Dermis microvascular lymphatic vessel endothelial cell (primary cell): Measurements from ENCODE around the gene CLCNKA. TPM values are rescaled to one million over a fixed set of nuclear protein-coding genes. Genes with fewer than 3 reads are reported as not detected.

Source experiments
- DNase-seq, 2 donors: peaks; one replicate each; pipeline versions ENCODE4 v3.0.0 to v3.0.0-alpha.2; 2010; ENCODE audit warnings: low read depth in 2 of 2
- total RNA-seq: library from RNA; depleted of rRNA; stranded (reverse); fragments of >200 nt; gene quantifications from 2 replicates; pipeline ENCODE4 v1.2.1, GENCODE V29; 2014

The CLCNKA gene
- total RNA-seq, 1 donor from 2014 or later = not detected

DNA sequence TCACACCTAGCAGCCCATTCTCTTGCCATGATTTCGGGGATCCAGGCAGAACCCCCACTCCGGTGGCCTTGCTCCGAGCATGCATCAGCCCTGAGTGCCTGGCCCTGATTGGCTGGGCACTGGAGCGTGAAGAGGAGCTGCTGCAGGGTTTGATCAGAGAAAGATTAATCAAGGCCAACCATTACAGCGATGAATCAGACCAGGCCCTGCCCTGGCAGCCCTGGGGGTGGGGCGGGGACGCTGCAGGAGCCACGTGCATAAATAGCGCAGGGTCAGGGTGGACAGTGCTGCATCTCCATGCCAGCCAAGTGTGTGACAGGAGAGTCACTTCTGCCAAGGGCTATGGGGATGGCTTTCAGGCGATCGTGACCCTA, 55.0 kb downstream of the CLCNKA start:
- no peak for DNase-seq

DNA sequence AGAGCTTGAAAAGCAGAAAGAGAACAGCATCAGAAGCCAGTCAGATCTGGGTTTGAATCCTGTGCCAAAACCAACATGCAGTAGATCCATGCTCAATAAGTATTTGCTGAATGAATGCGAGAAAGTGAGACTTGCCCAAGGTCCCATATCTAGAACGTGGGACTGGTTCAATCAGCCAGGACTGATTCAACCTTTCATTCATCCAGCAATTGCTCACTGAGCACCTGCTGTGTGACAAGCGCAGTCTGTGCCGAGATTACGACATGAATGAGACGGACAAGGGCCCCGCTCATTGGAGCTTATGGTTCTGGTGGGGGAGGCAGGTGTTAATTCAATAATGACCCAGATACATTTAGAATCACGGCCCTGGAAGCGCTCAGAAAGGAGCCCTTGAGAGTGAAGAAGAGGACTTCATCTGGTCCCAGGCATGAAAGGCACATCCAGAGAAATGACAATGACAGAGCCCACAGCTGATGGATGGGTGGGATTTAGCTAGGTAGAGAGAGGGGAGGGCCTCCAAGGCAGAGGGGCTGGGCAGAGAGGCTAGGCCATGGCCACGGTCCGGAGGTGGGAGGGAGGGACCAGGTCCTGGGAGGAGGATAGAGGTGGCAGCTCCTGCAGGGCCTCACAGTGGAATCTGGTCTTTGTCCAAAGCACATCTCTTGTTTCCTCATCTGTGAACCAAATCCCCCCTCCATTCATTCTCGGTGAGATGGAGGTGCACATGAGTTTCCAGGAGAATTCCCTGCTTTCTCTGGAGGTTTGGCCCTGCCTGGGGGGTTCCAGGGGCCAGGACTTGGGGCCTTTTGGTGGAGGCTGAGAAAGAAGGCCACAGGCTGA, 55.8 kb downstream of the CLCNKA start:
- DNase-seq = no peak

DNA sequence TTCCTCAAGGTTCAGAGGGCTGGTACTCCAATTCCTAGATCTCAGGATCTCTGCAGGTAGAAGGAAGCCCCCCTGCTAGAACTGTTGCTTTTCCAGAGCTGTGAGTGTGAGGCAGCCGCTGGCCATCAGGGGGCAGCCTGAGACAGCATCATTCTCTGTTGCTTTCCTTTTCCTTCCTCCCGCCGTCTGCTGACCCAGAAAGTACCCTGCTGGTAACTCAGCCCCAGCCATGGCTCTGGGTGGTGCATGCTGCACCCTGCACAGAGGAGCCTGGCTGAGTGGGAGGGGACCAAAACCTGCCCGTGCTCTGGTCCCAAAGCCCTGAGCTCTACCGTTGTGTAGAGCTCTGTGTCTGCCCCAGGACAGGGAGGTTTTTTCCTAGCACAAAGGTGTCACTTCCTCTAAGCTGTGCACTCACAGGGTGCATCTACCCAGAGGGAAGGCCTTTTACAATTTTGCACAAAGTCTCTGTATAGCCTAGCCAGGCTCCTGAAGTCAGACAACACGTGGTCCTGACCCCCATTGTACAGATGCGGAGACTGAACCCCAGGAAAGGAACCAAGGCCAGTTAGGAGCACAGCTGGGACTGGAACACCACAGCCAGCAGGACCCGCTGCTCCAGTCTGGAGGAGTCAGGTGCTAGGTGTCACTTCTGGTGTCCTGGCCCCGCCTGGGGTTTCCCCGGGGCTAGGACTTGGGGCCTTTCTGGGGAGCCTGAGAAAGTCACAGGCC, 57.3 kb downstream of the CLCNKA start:
- DNase-seq = peak; percentile 46 to 75

DNA sequence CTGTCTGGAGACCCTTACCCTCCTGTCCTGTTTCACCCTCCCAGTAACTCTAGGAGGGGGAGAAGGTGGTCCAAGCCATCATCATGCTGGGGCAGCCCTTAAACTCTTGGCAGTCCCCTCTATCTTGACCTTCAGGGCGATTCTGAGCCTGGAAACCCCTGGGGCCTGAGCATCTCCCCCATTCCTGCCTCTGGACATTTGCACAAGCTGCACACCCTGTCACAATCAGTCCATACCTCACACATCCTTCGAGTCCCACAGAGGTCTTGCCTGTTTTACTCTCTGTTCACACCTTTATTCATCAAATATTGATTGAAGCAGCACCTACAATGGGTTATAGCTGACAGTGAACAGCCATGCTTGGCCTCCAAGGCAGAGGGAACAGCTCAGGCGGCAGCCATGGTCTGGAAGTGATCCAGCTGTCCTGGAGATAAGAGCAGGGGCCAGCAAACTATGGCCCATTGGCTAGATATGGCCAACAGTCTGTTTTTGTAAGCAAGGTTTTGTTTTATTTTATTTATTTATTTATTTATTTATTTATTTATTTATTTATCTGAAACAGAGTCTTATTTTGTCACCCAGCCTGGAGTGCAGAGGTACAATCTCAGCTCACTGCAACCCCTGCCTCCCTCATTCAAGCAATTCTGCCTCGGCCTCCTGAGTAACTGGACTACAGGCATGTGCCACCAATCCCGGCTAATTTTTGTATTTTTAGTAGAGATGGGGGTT, 58.8 kb downstream of the CLCNKA start:
- DNase-seq = no peak

GRCh38 chr1:16081636-16082035, 59.8 kb downstream of the CLCNKA start:
- no peak for DNase-seq

DNA sequence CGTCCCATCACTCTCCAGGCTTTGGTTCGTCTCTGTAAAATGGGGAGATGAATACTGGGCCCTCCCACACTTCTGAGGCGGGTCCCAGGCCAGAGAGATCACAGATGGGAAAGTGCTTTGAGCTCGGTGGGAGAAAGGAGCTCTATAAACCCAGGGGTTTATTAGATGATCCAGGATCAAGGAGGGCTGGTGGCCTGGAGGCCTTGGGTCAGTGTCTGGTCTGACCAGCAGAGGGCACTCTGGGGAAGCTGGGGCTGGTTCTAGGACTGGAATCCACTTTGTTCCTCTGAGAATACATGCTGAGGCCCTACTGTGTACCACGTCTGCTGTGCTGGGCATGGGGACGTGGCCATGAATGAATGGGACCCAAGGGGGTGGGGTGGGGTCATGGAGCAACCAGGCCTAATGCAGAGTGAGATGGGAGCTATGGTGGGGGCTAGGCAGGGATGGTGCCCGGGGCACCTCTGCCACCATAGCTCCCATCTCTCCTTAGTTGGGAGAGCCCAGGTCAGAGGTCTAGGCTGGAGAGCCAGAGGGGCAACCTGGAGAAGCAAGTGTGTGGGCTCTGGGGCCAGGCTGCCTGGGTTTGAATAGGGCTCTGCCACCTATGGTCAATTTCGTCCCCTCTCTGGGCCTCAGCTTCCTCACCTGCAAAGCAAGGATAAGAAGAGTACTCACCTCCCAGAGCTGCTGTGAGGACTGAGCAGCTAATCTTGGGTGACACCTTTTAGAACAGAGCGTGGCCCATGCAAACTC, 60.6 kb downstream of the CLCNKA start:
- DNase-seq = peak; percentile 48 to 66

- no peak for DNase-seq
Observed at GRCh38 chr1:16083486-16083885, 61.6 kb downstream of the CLCNKA start.

Other genes starting within 250 kb of the CLCNKA start
- 0.76 and 4.0 TPM in 2 replicates for gene UQCRHL, start 214.4 kb upstream of the CLCNKA start, total RNA-seq
- gene SPEN, start 174.3 kb upstream of the CLCNKA start, total RNA-seq = 10.8 and 12.5 TPM in 2 replicates
- gene ZBTB17, start 45.9 kb upstream of the CLCNKA start, total RNA-seq = 33.5 and 38.4 TPM in 2 replicates
- gene SRARP, start 17.8 kb upstream of the CLCNKA start, total RNA-seq = 0.51 TPM in 2 replicates
- not detected in 2 replicates for gene HSPB7, start 4.0 kb upstream of the CLCNKA start, total RNA-seq
- under 0.01 TPM in 1 of 2 replicates, not detected in the other for gene CLCNKB, start 21.7 kb downstream of the CLCNKA start, total RNA-seq
- 0.13 TPM in 1 of 2 replicates, not detected in the other for gene FAM131C, start 51.6 kb downstream of the CLCNKA start, total RNA-seq
- gene EPHA2, start 134.0 kb downstream of the CLCNKA start, total RNA-seq = 71.1 and 112 TPM in 2 replicates
- gene ARHGEF19, start 190.6 kb downstream of the CLCNKA start, total RNA-seq = 4.0 and 4.4 TPM in 2 replicates
- gene CPLANE2, start 215.1 kb downstream of the CLCNKA start, total RNA-seq = 6.7 and 7.7 TPM in 2 replicates